ENCODE results near the gene CEACAM1.
"Not testable (repeated sequence)": the region's sequence is repeated elsewhere in the genome, so short reads cannot be mapped to it uniquely, and the experiment has no call there.

The CEACAM1 gene

GRCh38 chr19:42487798-42488178, 40.5 kb downstream of the CEACAM1 start:
- H3K27ac Mint-ChIP-seq, result no peak overlapping the region
- H3K27me3 Mint-ChIP-seq, result peaks cover 21% of the 10 kb centered on the region
- intact Hi-C loops (cut with micrococcal nuclease), result no loop called here
- H3K36me3 Mint-ChIP-seq (ENCODE audit: low read depth), result no peaks in the 10 kb centered on the region
- H3K4me1 Mint-ChIP-seq (ENCODE audit: low read depth), result no peaks in the 10 kb centered on the region
- H3K4me3 Mint-ChIP-seq, result no peak overlapping the region
- no peaks in the 10 kb centered on the region for H3K9me3 Mint-ChIP-seq

- H3K36me3 Mint-ChIP-seq (ENCODE audit: low read depth), result no peaks in the 10 kb centered on the region
- H3K9me3 Mint-ChIP-seq, result no peaks in the 10 kb centered on the region
- H3K27me3 Mint-ChIP-seq, result peaks cover 21% of the 10 kb centered on the region
- H3K4me3 Mint-ChIP-seq, result no peak overlapping the region
- intact Hi-C loops (cut with micrococcal nuclease), result no loop called here
- no peak overlapping the region for H3K27ac Mint-ChIP-seq
- H3K4me1 Mint-ChIP-seq (ENCODE audit: low read depth), result no peaks in the 10 kb centered on the region
Observed at GRCh38 chr19:42487032-42487797, 41.1 kb downstream of the CEACAM1 start.

- H3K27me3 Mint-ChIP-seq, result peaks cover 28% of the 10 kb centered on the region
- intact Hi-C loops (cut with micrococcal nuclease); H3K27ac Mint-ChIP-seq: not testable (repeated sequence)
Observed at GRCh38 chr19:42485036-42485435, 43.2 kb downstream of the CEACAM1 start.

GRCh38 chr19:42480335-42481095, 47.8 kb downstream of the CEACAM1 start:
- peak overlapping the region; percentile 11 for H3K27ac Mint-ChIP-seq

More at GRCh38 chr19:42485036-42485435, 43.2 kb downstream of the CEACAM1 start:
- H3K36me3 Mint-ChIP-seq (ENCODE audit: low read depth); H3K4me3 Mint-ChIP-seq; H3K9me3 Mint-ChIP-seq: not testable (repeated sequence)
- peaks cover 16% of the 10 kb centered on the region for H3K4me1 Mint-ChIP-seq (ENCODE audit: low read depth)

GRCh38 chr19:42479736-42480135, 48.5 kb downstream of the CEACAM1 start:
- Mint-ChIP-seq H3K36me3 (ENCODE audit: low read depth) (no peaks in the 10 kb centered on the region), H3K4me1 (ENCODE audit: low read depth) (peaks cover 24% of the 10 kb centered on the region), H3K9me3 (no peaks in the 10 kb centered on the region), H3K27me3 (peaks cover 44% of the 10 kb centered on the region), H3K4me3 (no peak overlapping the region), H3K27ac (no peak overlapping the region)
- intact Hi-C loops (cut with micrococcal nuclease), result no loop called here

More at GRCh38 chr19:42480335-42481095, 47.8 kb downstream of the CEACAM1 start:
- Mint-ChIP-seq H3K27me3 (peaks cover 43% of the 10 kb centered on the region), H3K4me3 (no peak overlapping the region), H3K4me1 (ENCODE audit: low read depth) (peaks cover 24% of the 10 kb centered on the region), H3K9me3 (no peaks in the 10 kb centered on the region), H3K36me3 (ENCODE audit: low read depth) (no peaks in the 10 kb centered on the region)
- intact Hi-C loops (cut with micrococcal nuclease), result no loop called here

GRCh38 chr19:42478765-42479311, 49.4 kb downstream of the CEACAM1 start:
- H3K27ac Mint-ChIP-seq, result no peak overlapping the region
- no peaks in the 10 kb centered on the region for H3K36me3 Mint-ChIP-seq (ENCODE audit: low read depth)
- H3K4me1 Mint-ChIP-seq (ENCODE audit: low read depth), result peaks cover 24% of the 10 kb centered on the region
- intact Hi-C loops (cut with micrococcal nuclease), result no loop called here
- H3K27me3 Mint-ChIP-seq, result peaks cover 44% of the 10 kb centered on the region
- H3K9me3 Mint-ChIP-seq, result no peaks in the 10 kb centered on the region
- H3K4me3 Mint-ChIP-seq, result no peak overlapping the region

GRCh38 chr19:42477933-42478332, 50.3 kb downstream of the CEACAM1 start:
- H3K9me3 Mint-ChIP-seq, result no peaks in the 10 kb centered on the region
- no peaks in the 10 kb centered on the region for H3K36me3 Mint-ChIP-seq (ENCODE audit: low read depth)
- intact Hi-C loops (cut with micrococcal nuclease), result no loop called here
- H3K4me1 Mint-ChIP-seq (ENCODE audit: low read depth), result peaks cover 24% of the 10 kb centered on the region
- peaks cover 47% of the 10 kb centered on the region for H3K27me3 Mint-ChIP-seq
- H3K27ac Mint-ChIP-seq, result no peak overlapping the region
- no peak overlapping the region for H3K4me3 Mint-ChIP-seq

- H3K4me3 Mint-ChIP-seq, result no peak overlapping the region
- H3K27me3 Mint-ChIP-seq, result peaks cover 56% of the 10 kb centered on the region
- no peaks in the 10 kb centered on the region for H3K36me3 Mint-ChIP-seq (ENCODE audit: low read depth)
- H3K27ac Mint-ChIP-seq, result no peak overlapping the region
- H3K9me3 Mint-ChIP-seq, result no peaks in the 10 kb centered on the region
- H3K4me1 Mint-ChIP-seq (ENCODE audit: low read depth), result peaks cover 24% of the 10 kb centered on the region
- intact Hi-C loops (cut with micrococcal nuclease), result no loop called here
Observed at GRCh38 chr19:42477117-42477516, 51.2 kb downstream of the CEACAM1 start.

- H3K27ac Mint-ChIP-seq, result no peak overlapping the region
- H3K9me3 Mint-ChIP-seq, result no peaks in the 10 kb centered on the region
- no peak overlapping the region for H3K4me3 Mint-ChIP-seq
- peaks cover 60% of the 10 kb centered on the region for H3K27me3 Mint-ChIP-seq
- H3K4me1 Mint-ChIP-seq (ENCODE audit: low read depth), result peaks cover 9% of the 10 kb centered on the region
- H3K36me3 Mint-ChIP-seq (ENCODE audit: low read depth), result no peaks in the 10 kb centered on the region
- intact Hi-C loops (cut with micrococcal nuclease), result no loop called here
Observed at GRCh38 chr19:42475366-42475765, 52.9 kb downstream of the CEACAM1 start.

- Mint-ChIP-seq H3K4me1 (ENCODE audit: low read depth) (peaks cover 9% of the 10 kb centered on the region), H3K36me3 (ENCODE audit: low read depth) (no peaks in the 10 kb centered on the region), H3K4me3 (no peak overlapping the region), H3K9me3 (no peaks in the 10 kb centered on the region), H3K27ac (no peak overlapping the region), H3K27me3 (peaks cover 62% of the 10 kb centered on the region)
- intact Hi-C loops (cut with micrococcal nuclease), result no loop called here
Observed at GRCh38 chr19:42474743-42475142, 53.5 kb downstream of the CEACAM1 start.

GRCh38 chr19:42473686-42474085, 54.6 kb downstream of the CEACAM1 start:
- intact Hi-C loops (cut with micrococcal nuclease), result no loop called here
- Mint-ChIP-seq H3K27me3 (peaks cover 57% of the 10 kb centered on the region), H3K9me3 (no peaks in the 10 kb centered on the region), H3K4me3 (no peak overlapping the region), H3K36me3 (ENCODE audit: low read depth) (no peaks in the 10 kb centered on the region), H3K27ac (no peak overlapping the region), H3K4me1 (ENCODE audit: low read depth) (peaks cover 6% of the 10 kb centered on the region)

GRCh38 chr19:42472402-42473147, 55.7 kb downstream of the CEACAM1 start:
- Mint-ChIP-seq H3K27ac (no peak overlapping the region), H3K36me3 (ENCODE audit: low read depth) (no peaks in the 10 kb centered on the region), H3K4me3 (no peak overlapping the region), H3K4me1 (ENCODE audit: low read depth) (peaks cover 6% of the 10 kb centered on the region), H3K27me3 (peaks cover 66% of the 10 kb centered on the region), H3K9me3 (no peaks in the 10 kb centered on the region)
- intact Hi-C loops (cut with micrococcal nuclease), result no loop called here

- intact Hi-C loops (cut with micrococcal nuclease), result no loop called here
- Mint-ChIP-seq H3K27me3 (peaks cover 64% of the 10 kb centered on the region), H3K27ac (no peak overlapping the region)
Observed at GRCh38 chr19:42471554-42472249, 56.6 kb downstream of the CEACAM1 start.

More at GRCh38 chr19:42471554-42472249, 56.6 kb downstream of the CEACAM1 start:
- no peak overlapping the region for H3K4me3 Mint-ChIP-seq
- no peaks in the 10 kb centered on the region for H3K9me3 Mint-ChIP-seq
- H3K36me3 Mint-ChIP-seq (ENCODE audit: low read depth), result no peaks in the 10 kb centered on the region
- H3K4me1 Mint-ChIP-seq (ENCODE audit: low read depth), result peaks cover 12% of the 10 kb centered on the region
